Activated CD4-positive, alpha-beta T cell treated with anti-CD3 and anti-CD28 coated beads for 1 hour (primary cell): Measurements from ENCODE around the gene FGF7.
"Not testable (repeated sequence)": the region's sequence is repeated elsewhere in the genome, so short reads cannot be mapped to it uniquely, and the experiment has no call there.

Experiments used
- DNase-seq: peaks from one replicate; pipeline ENCODE4 v3.0.0-alpha.2; 2020

Gene FGF7

GRCh38 chr15:49495993-49496753 lies 73.1 kb downstream of the FGF7 start:
- no peak for DNase-seq

- DNase-seq = no peak
Observed at GRCh38 chr15:49501586-49501985, 78.5 kb downstream of the FGF7 start.

GRCh38 chr15:49506341-49506740 lies 83.3 kb downstream of the FGF7 start:
- no peak for DNase-seq

GRCh38 chr15:49507261-49507660 lies 84.2 kb downstream of the FGF7 start:
- no peak for DNase-seq

GRCh38 chr15:49512739-49513138 lies 89.7 kb downstream of the FGF7 start:
- not testable (repeated sequence) for DNase-seq

GRCh38 chr15:49521802-49522201 lies 98.8 kb downstream of the FGF7 start:
- no peak for DNase-seq

GRCh38 chr15:49528289-49528688 lies 105.2 kb downstream of the FGF7 start:
- DNase-seq = no peak

GRCh38 chr15:49530092-49530491 lies 107.0 kb downstream of the FGF7 start:
- no peak for DNase-seq
